NCI-H446 (cell line): Measurements from ENCODE around the gene MTMR4.
"Not testable (repeated sequence)": the region's sequence is repeated elsewhere in the genome, so short reads cannot be mapped to it uniquely, and the experiment has no call there.

Experiments used
- DNase-seq, 2 experiments: peaks; one replicate each; lab custom pipeline; 2025; lab: John Stamatoyannopoulos, UW

MTMR4 gene

GRCh38 chr17:58525239-58525638, 10.8 kb upstream of the MTMR4 start:
- DNase-seq, result no peak

- no peak for DNase-seq
Observed at GRCh38 chr17:58521680-58522079, 7.2 kb upstream of the MTMR4 start.

- peak in 1 of 2 experiments; percentile 11 for DNase-seq
Observed at GRCh38 chr17:58520843-58521430, 6.5 kb upstream of the MTMR4 start.

- peak; percentile 99 for DNase-seq
Observed at GRCh38 chr17:58517928-58518609, 3.6 kb upstream of the MTMR4 start.

- DNase-seq, result no peak
Observed at GRCh38 chr17:58517378-58517927, 3.0 kb upstream of the MTMR4 start.

- DNase-seq, result no peak
Observed at GRCh38 chr17:58516644-58517377, 2.4 kb upstream of the MTMR4 start.

GRCh38 chr17:58515286-58515685, 848 bp upstream of the MTMR4 start:
- no peak for DNase-seq

GRCh38 chr17:58514770-58515157, 326 bp upstream of the MTMR4 start:
- no peak for DNase-seq

- no peak for DNase-seq
Observed at GRCh38 chr17:58513267-58513964, 1.0 kb downstream of the MTMR4 start.

GRCh38 chr17:58510075-58510474, 4.4 kb downstream of the MTMR4 start:
- no peak for DNase-seq

- no peak for DNase-seq
Observed at GRCh38 chr17:58508341-58509067, 5.9 kb downstream of the MTMR4 start.

- no peak for DNase-seq
Observed at GRCh38 chr17:58507123-58507634, 7.3 kb downstream of the MTMR4 start.

GRCh38 chr17:58506354-58507080, 7.9 kb downstream of the MTMR4 start:
- DNase-seq, result no peak

GRCh38 chr17:58504826-58505351, 9.5 kb downstream of the MTMR4 start:
- no peak for DNase-seq

GRCh38 chr17:58503866-58504265, 10.6 kb downstream of the MTMR4 start:
- DNase-seq, result no peak

- not testable (repeated sequence) for DNase-seq
Observed at GRCh38 chr17:58503134-58503533, 11.3 kb downstream of the MTMR4 start.

GRCh38 chr17:58501451-58501850, 13.0 kb downstream of the MTMR4 start:
- DNase-seq, result no peak

- DNase-seq, result no peak
Observed at GRCh38 chr17:58498177-58498828, 16.1 kb downstream of the MTMR4 start.

- DNase-seq, result no peak
Observed at GRCh38 chr17:58493506-58493905, 20.9 kb downstream of the MTMR4 start.
